Cardiac muscle cell (in vitro differentiated cells and primary cell): ENCODE measurements around the gene SH3D21. TPM values are rescaled to one million over a fixed set of nuclear protein-coding genes. Genes with fewer than 3 reads are reported as not detected.

ENCODE experiments used
- DNase-seq, 2 donors: peaks; one replicate each; pipeline versions ENCODE4 v3.0.0 to v3.0.0-alpha.2; 2010 to 2017; ENCODE audit warnings: low read depth in 1 of 2, low spot score in 1 of 2
- H3K27ac ChIP-seq: fragments of 200-600 bp; sonication (generic); 2 replicates; pipeline ENCODE4 v1.5.1; 2016
- H3K27me3 ChIP-seq: fragments of 200-600 bp; sonication (generic); 2 replicates; pipeline ENCODE4 v1.6.0; 2016; ENCODE audit warnings: control low read depth
- H3K36me3 ChIP-seq: fragments of 200-600 bp; sonication (generic); 2 replicates; pipeline ENCODE4 v1.5.1; 2016; ENCODE audit warnings: control low read depth
- H3K4me1 ChIP-seq: fragments of 200-600 bp; sonication (generic); 2 replicates; pipeline ENCODE4 v1.8.1; 2017; ENCODE audit warnings: low read depth, mild to moderate bottlenecking, mixed run types
- H3K4me3 ChIP-seq: fragments of 200-600 bp; sonication (generic); 2 replicates; pipeline ENCODE4 v1.5.1; 2016; ENCODE audit warnings: mild to moderate bottlenecking
- H3K9me3 ChIP-seq: fragments of 200-600 bp; sonication (generic); 2 replicates; pipeline ENCODE4 v1.5.1; 2017; ENCODE audit warnings: low read depth, mild to moderate bottlenecking, control low read depth
- CTCF ChIP-seq: IDR thresholded peaks from 2 replicates; pipeline ENCODE4 v1.5.1; 2012; ENCODE audit warnings: low read depth, mild to moderate bottlenecking, low read length
- polyA plus RNA-seq: library from polyadenylated mRNA; unstranded; fragments of >200 nt; fragmentation: Nextera tagmentation; extraction: Ambion mirVana; gene quantifications from 2 replicates; pipeline ENCODE4 v1.2.1, GENCODE V29; 2016
- total RNA-seq: library from RNA; depleted of rRNA; stranded (reverse); fragments of >200 nt; gene quantifications from 2 replicates; pipeline ENCODE4 v1.2.3, GENCODE V29; 2016

SH3D21 gene
- total and polyA plus RNA-seq, 2 experiments from 2014 or later, result 13.5 to 44.0 TPM

- Histone ChIP-seq H3K9me3 (no peaks in the 10 kb centered on the region), H3K36me3 (peaks cover 11% of the 10 kb centered on the region), H3K4me3 (no peak overlapping the region), H3K27ac (no peak overlapping the region), H3K27me3 (no peaks in the 10 kb centered on the region), H3K4me1 (no peaks in the 10 kb centered on the region)
- no peak for TF ChIP-seq CTCF
- no peak for DNase-seq
Observed at GRCh38 chr1:36359911-36360550, 53.9 kb downstream of the SH3D21 start.

GRCh38 chr1:36365381-36365780 is 59.2 kb downstream of the SH3D21 start:
- no peaks in the 10 kb centered on the region for H3K36me3 ChIP-seq
- peak in 1 of 2 donors; percentile 74 for DNase-seq
- H3K4me1 ChIP-seq, result no peaks in the 10 kb centered on the region
- no peak for TF ChIP-seq CTCF
- no peak overlapping the region for H3K4me3 ChIP-seq
- H3K27me3 ChIP-seq, result no peaks in the 10 kb centered on the region
- H3K9me3 ChIP-seq, result no peaks in the 10 kb centered on the region
- H3K27ac ChIP-seq, result no peak overlapping the region

- TF ChIP-seq CTCF, result peak; percentile 24
- Histone ChIP-seq H3K27ac (peak overlapping the region; percentile 51), H3K36me3 (no peaks in the 10 kb centered on the region), H3K4me1 (no peaks in the 10 kb centered on the region), H3K4me3 (no peak overlapping the region), H3K27me3 (no peaks in the 10 kb centered on the region), H3K9me3 (no peaks in the 10 kb centered on the region)
- peak in 1 of 2 donors; percentile 82 for DNase-seq
Observed at GRCh38 chr1:36366091-36366661, 60.0 kb downstream of the SH3D21 start.

GRCh38 chr1:36367066-36367465 is 60.9 kb downstream of the SH3D21 start:
- Histone ChIP-seq H3K27me3 (no peaks in the 10 kb centered on the region), H3K9me3 (no peaks in the 10 kb centered on the region), H3K27ac (no peak overlapping the region), H3K4me1 (no peaks in the 10 kb centered on the region), H3K4me3 (no peak overlapping the region), H3K36me3 (no peaks in the 10 kb centered on the region)
- no peak for DNase-seq
- no peak for TF ChIP-seq CTCF

- no peak for DNase-seq
- TF ChIP-seq CTCF, result no peak
- no peaks in the 10 kb centered on the region for H3K9me3 ChIP-seq
- H3K27ac ChIP-seq, result no peak overlapping the region
- H3K4me1 ChIP-seq, result peaks cover 3% of the 10 kb centered on the region
- H3K4me3 ChIP-seq, result no peak overlapping the region
- H3K36me3 ChIP-seq, result no peaks in the 10 kb centered on the region
- no peaks in the 10 kb centered on the region for H3K27me3 ChIP-seq
Observed at GRCh38 chr1:36367798-36368197, 61.6 kb downstream of the SH3D21 start.
